Left cardiac atrium (tissue), 4 donors: ENCODE data around the gene NES. TPM values are rescaled to one million over a fixed set of nuclear protein-coding genes. Genes with fewer than 3 reads are reported as not detected.

Source experiments
- ATAC-seq, 2 donors: fragments of 200-7000 bp; cut with Tn5 transposase; one replicate each; pipeline ENCODE4 v1.9.1; 2020; ENCODE audit warnings: mild to moderate bottlenecking in 2 of 2, moderate library complexity in 2 of 2
- DNase-seq: peaks from one replicate; pipeline ENCODE4 v3.0.0-alpha.2; 2020
- intact Hi-C, 2 donors: fragments of 100-400 bp; cut with DNase I; formaldehyde crosslinking; loops; one replicate each; pipeline versions ENCODE4 v1.14.1 to v1.15.1; 2022 to 2023
- total RNA-seq, 2 donors: library from RNA; stranded (reverse); fragmentation: NEBNext Ultra II Directional; extraction: Animal tissue kit (Norgen Biotek cat#: 25700); gene quantifications; one replicate each; pipeline ENCODE4 v1.2.1, GENCODE V29; 2021
- donor health status: DM: no; HTN: yes; CAD: no.
- donor health status: DM: no; HTN: yes; CAD: no; lungs with severe emphysema.
- donor health status: DM: yes; HTN: yes; CAD: no.
- donor health status: Dilated cardiomyopathy.

The NES gene
- total RNA-seq, 2 donors from 2014 or later: 224 to 240 TPM

- peak in 1 of 2 donors; percentile 2 for ATAC-seq
- no peak for DNase-seq
- intact Hi-C loops: no loop called here
Measured at GRCh38 chr1:156668801-156669637, 8.2 kb downstream of the NES start.

GRCh38 chr1:156667968-156668709 is 9.1 kb downstream of the NES start:
- intact Hi-C loops: no loop called here
- DNase-seq (no peak), ATAC-seq (peak in 1 of 2 donors; percentile 3)

GRCh38 chr1:156667610-156667967 is 9.6 kb downstream of the NES start:
- DNase-seq (peak; percentile 59), ATAC-seq (peak; percentile 44 to 46)
- intact Hi-C loops: no loop called here

GRCh38 chr1:156666862-156667609 is 10.2 kb downstream of the NES start:
- intact Hi-C loops: no loop called here
- DNase-seq (no peak), ATAC-seq (peak in 1 of 2 donors; percentile 11)

GRCh38 chr1:156665539-156665938 is 11.7 kb downstream of the NES start:
- intact Hi-C loops: no loop called here
- no peak for DNase-seq
- ATAC-seq: no peak

GRCh38 chr1:156664767-156665411 is 12.3 kb downstream of the NES start:
- intact Hi-C loops: no loop called here
- peak; percentile 80 for DNase-seq
- ATAC-seq: peak; percentile 44

GRCh38 chr1:156664046-156664766 is 13.0 kb downstream of the NES start:
- DNase-seq (no peak), ATAC-seq (peak in 1 of 2 donors; percentile 29)
- intact Hi-C loops: no loop called here

- ATAC-seq: peak in 1 of 2 donors; percentile 3
- intact Hi-C loops: no loop called here
- DNase-seq: peak; percentile 63
Measured at GRCh38 chr1:156663178-156663577, 14.0 kb downstream of the NES start.

GRCh38 chr1:156662800-156663055 is 14.5 kb downstream of the NES start:
- intact Hi-C loops: no loop called here
- no peak for ATAC-seq
- no peak for DNase-seq

GRCh38 chr1:156662005-156662799 is 15.0 kb downstream of the NES start:
- ATAC-seq (peak in 1 of 2 donors; percentile 1), DNase-seq (no peak)
- intact Hi-C loops: no loop called here

- ATAC-seq (no peak), DNase-seq (no peak)
- intact Hi-C loops: loop anchor here in 1 of 2 donors (1.0 kb wide), 1 partner anchor 17 kb away; the partner anchor contains the start of gene NES
Measured at GRCh38 chr1:156660752-156661112, 16.5 kb downstream of the NES start.

GRCh38 chr1:156659988-156660751 is 17.0 kb downstream of the NES start:
- intact Hi-C loops: loop anchor here (1.0 to 2.0 kb wide), 3 partner anchors 17 to 33 kb away; partner anchors contain the start of gene NES (in 1 of the 2)
- peak; percentile 98 for DNase-seq
- peak; percentile 78 to 87 for ATAC-seq

GRCh38 chr1:156659661-156659987 is 17.6 kb downstream of the NES start:
- intact Hi-C loops: loop anchor here in 1 of 2 donors (2.0 kb wide), 2 partner anchors 19 to 33 kb away; no protein-coding TSS in a partner anchor
- no peak for DNase-seq
- no peak for ATAC-seq

GRCh38 chr1:156658945-156659574 is 18.1 kb downstream of the NES start:
- intact Hi-C loops: loop anchor here in 1 of 2 donors (2.0 kb wide), 2 partner anchors 20 to 32 kb away; no protein-coding TSS in a partner anchor
- DNase-seq: peak; percentile 17

GRCh38 chr1:156658496-156658895 is 18.7 kb downstream of the NES start:
- intact Hi-C loops: loop anchor here in 1 of 2 donors (2.0 kb wide), 2 partner anchors 20 to 32 kb away; no protein-coding TSS in a partner anchor
- ATAC-seq: no peak
- peak; percentile 29 for DNase-seq

More at GRCh38 chr1:156658945-156659574, 18.1 kb downstream of the NES start:
- no peak for ATAC-seq

- intact Hi-C loops: loop anchor here (2.0 kb wide), 4 partner anchors 21 to 271 kb away; no protein-coding TSS in a partner anchor
- DNase-seq (peak; percentile 20), ATAC-seq (no peak)
Measured at GRCh38 chr1:156657741-156658319, 19.4 kb downstream of the NES start.
